HUES48 (cell line): ENCODE results near the gene PITPNM3.

Experiments used
- H3K27ac ChIP-seq: one replicate; pipeline ENCODE4 v1.7.0; 2013; ENCODE audit warnings: low read depth, low read length, inconsistent platforms
- H3K27me3 ChIP-seq: 2 replicates; pipeline ENCODE4 v1.6.1; 2013; ENCODE audit warnings: mild to moderate bottlenecking, low read length; ENCODE audit not compliant: control insufficient read depth, insufficient read depth
- H3K36me3 ChIP-seq: 2 replicates; pipeline ENCODE4 v1.6.1; 2013; ENCODE audit warnings: low read length; ENCODE audit not compliant: control insufficient read depth, insufficient read depth
- H3K4me1 ChIP-seq: 2 replicates; pipeline ENCODE4 v1.6.1; 2013; ENCODE audit warnings: mild to moderate bottlenecking, low read length; ENCODE audit not compliant: control insufficient read depth, insufficient read depth
- H3K4me3 ChIP-seq: 2 replicates; pipeline ENCODE4 v1.5.1; 2013; ENCODE audit warnings: mild to moderate bottlenecking, low read depth, low read length
- H3K9ac ChIP-seq: 2 replicates; pipeline ENCODE4 v1.6.1; 2013; ENCODE audit warnings: mild to moderate bottlenecking, low read depth, low read length, moderate library complexity
- H3K9me3 ChIP-seq: 2 replicates; pipeline ENCODE4 v1.6.1; 2013; ENCODE audit warnings: low read length; ENCODE audit not compliant: control insufficient read depth, insufficient read depth

PITPNM3 gene

GRCh38 chr17:6435051-6435450, 121.3 kb downstream of the PITPNM3 start, which contains the start of gene AIPL1:
AIPL1 (minus strand) TSS chr17:6435121; CDS start chr17:6435104, 17 bp downstream.
- no peak within 1 kb of the TSS for H3K4me3 ChIP-seq
- H3K9me3 ChIP-seq: peaks cover 10% of the 10 kb centered on the region; the same call in 1 of the 2 replicates
- H3K4me1 ChIP-seq: peaks cover 13% of the 10 kb centered on the region
- no peaks in the 10 kb centered on the region for H3K36me3 ChIP-seq
- no peak within 1 kb of the TSS for H3K27ac ChIP-seq
- H3K27me3 ChIP-seq: no peaks in the 10 kb centered on the region
- H3K9ac ChIP-seq: no peak within 1 kb of the TSS

GRCh38 chr17:6430769-6431168, 125.6 kb downstream of the PITPNM3 start:
- H3K4me1 ChIP-seq: no peaks in the 10 kb centered on the region
- no peak overlapping the region for H3K4me3 ChIP-seq
- H3K9me3 ChIP-seq: peaks cover 10% of the 10 kb centered on the region; the same call in 1 of the 2 replicates
- no peaks in the 10 kb centered on the region for H3K36me3 ChIP-seq
- no peak overlapping the region for H3K27ac ChIP-seq
- no peak overlapping the region for H3K9ac ChIP-seq
- no peaks in the 10 kb centered on the region for H3K27me3 ChIP-seq

GRCh38 chr17:6429266-6429665, 127.1 kb downstream of the PITPNM3 start:
- H3K27me3 ChIP-seq: no peaks in the 10 kb centered on the region
- no peak overlapping the region for H3K4me3 ChIP-seq
- H3K9ac ChIP-seq: no peak overlapping the region
- no peaks in the 10 kb centered on the region for H3K36me3 ChIP-seq
- H3K9me3 ChIP-seq: peaks cover 10% of the 10 kb centered on the region; the same call in 1 of the 2 replicates
- H3K27ac ChIP-seq: no peak overlapping the region
- H3K4me1 ChIP-seq: no peaks in the 10 kb centered on the region

- Histone ChIP-seq H3K27ac (no peak overlapping the region), H3K9ac (no peak overlapping the region)
Observed at GRCh38 chr17:6428207-6428965, 128.0 kb downstream of the PITPNM3 start.

GRCh38 chr17:6427279-6427781, 129.0 kb downstream of the PITPNM3 start:
- Histone ChIP-seq H3K36me3 (no peaks in the 10 kb centered on the region), H3K27ac (no peak overlapping the region), H3K4me3 (no peak overlapping the region), H3K9ac (no peak overlapping the region), H3K4me1 (no peaks in the 10 kb centered on the region), H3K27me3 (no peaks in the 10 kb centered on the region), H3K9me3 (peaks cover 10% of the 10 kb centered on the region; the same call in 1 of the 2 replicates)

More at GRCh38 chr17:6428207-6428965, 128.0 kb downstream of the PITPNM3 start:
- Histone ChIP-seq H3K36me3 (no peaks in the 10 kb centered on the region), H3K27me3 (no peaks in the 10 kb centered on the region), H3K4me1 (no peaks in the 10 kb centered on the region), H3K4me3 (no peak overlapping the region), H3K9me3 (peaks cover 10% of the 10 kb centered on the region; the same call in 1 of the 2 replicates)

GRCh38 chr17:6426356-6427101, 129.8 kb downstream of the PITPNM3 start:
- H3K27me3 ChIP-seq: no peaks in the 10 kb centered on the region
- no peaks in the 10 kb centered on the region for H3K36me3 ChIP-seq
- peaks cover 10% of the 10 kb centered on the region; the same call in 1 of the 2 replicates for H3K9me3 ChIP-seq
- no peak overlapping the region for H3K27ac ChIP-seq
- no peaks in the 10 kb centered on the region for H3K4me1 ChIP-seq
- H3K9ac ChIP-seq: no peak overlapping the region
- no peak overlapping the region for H3K4me3 ChIP-seq

GRCh38 chr17:6425407-6425806, 130.9 kb downstream of the PITPNM3 start:
- Histone ChIP-seq H3K27me3 (no peaks in the 10 kb centered on the region), H3K4me1 (no peaks in the 10 kb centered on the region), H3K9me3 (no peaks in the 10 kb centered on the region), H3K4me3 (no peak overlapping the region), H3K9ac (no peak overlapping the region), H3K36me3 (no peaks in the 10 kb centered on the region), H3K27ac (no peak overlapping the region)

- no peaks in the 10 kb centered on the region for H3K9me3 ChIP-seq
- H3K4me3 ChIP-seq: no peak overlapping the region
- H3K27ac ChIP-seq: no peak overlapping the region
- H3K36me3 ChIP-seq: no peaks in the 10 kb centered on the region
- no peak overlapping the region for H3K9ac ChIP-seq
- H3K27me3 ChIP-seq: no peaks in the 10 kb centered on the region
- 0 out of 2 replicates have a peak, but pooled peaks cover 4% of the 10 kb centered on the region for H3K4me1 ChIP-seq
Observed at GRCh38 chr17:6423931-6424330, 132.4 kb downstream of the PITPNM3 start.

GRCh38 chr17:6422654-6423241, 133.6 kb downstream of the PITPNM3 start:
- H3K36me3 ChIP-seq: no peaks in the 10 kb centered on the region
- H3K27ac ChIP-seq: no peak overlapping the region
- no peaks in the 10 kb centered on the region for H3K27me3 ChIP-seq
- no peaks in the 10 kb centered on the region for H3K9me3 ChIP-seq
- no peak overlapping the region for H3K4me3 ChIP-seq
- H3K9ac ChIP-seq: no peak overlapping the region
- 0 out of 2 replicates have a peak, but pooled peaks cover 4% of the 10 kb centered on the region for H3K4me1 ChIP-seq

- Histone ChIP-seq H3K4me1 (0 out of 2 replicates have a peak, but pooled peaks cover 4% of the 10 kb centered on the region), H3K27ac (no peak overlapping the region), H3K4me3 (no peak overlapping the region), H3K27me3 (no peaks in the 10 kb centered on the region), H3K36me3 (no peaks in the 10 kb centered on the region), H3K9me3 (no peaks in the 10 kb centered on the region), H3K9ac (no peak overlapping the region)
Observed at GRCh38 chr17:6421700-6422604, 134.4 kb downstream of the PITPNM3 start.
